GM21717 (cell line): ENCODE data around the gene SERPINB5.

Experiments
- ATAC-seq: cut with Tn5 transposase; IDR thresholded peaks from one replicate; pipeline ENCODE4 v1.9.1; 2021; ENCODE audit warnings: mild to moderate bottlenecking, moderate library complexity; ENCODE audit not compliant: unreplicated experiment

The SERPINB5 gene

GRCh38 chr18:63520053-63520685, 43.4 kb downstream of the SERPINB5 start:
- no peak for ATAC-seq

DNA sequence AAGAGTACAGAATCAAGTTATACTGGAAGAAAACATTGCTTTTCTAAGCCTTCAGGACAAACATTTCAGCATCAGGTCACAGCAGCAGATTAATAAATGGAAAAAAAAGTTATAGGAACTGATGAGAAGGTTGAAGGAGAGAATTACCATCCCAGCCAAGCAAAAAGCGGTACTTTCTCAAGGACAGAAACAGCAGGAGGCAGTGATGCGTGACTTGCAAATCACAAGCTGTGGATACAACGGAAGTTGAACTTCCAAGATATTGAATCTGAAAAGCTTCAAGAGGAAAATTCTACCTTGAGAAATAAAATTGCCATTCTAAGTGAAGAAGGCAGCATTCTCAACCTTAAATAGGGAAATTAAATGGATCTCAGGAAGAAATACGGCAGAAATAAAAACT, 46.9 kb downstream of the SERPINB5 start:
- ATAC-seq: no peak

DNA sequence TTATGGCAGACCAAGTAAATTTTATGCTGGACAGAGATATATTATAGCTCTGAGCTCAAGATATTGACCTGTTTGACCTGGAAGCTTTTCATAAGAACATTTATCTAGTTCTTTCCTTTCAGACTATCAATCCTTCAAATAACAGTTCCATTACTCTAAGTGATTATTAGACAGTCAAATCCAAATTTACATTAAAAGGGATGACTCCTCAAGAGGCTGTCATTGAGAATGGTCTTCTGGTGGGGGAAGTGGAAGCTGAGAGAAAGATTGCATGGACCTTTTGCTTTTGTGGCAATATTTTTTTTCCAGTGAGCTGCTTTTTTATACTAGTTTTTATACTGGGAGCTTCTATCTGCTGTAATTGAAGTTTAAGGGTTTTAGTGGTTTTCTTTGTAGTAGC, 50.5 kb downstream of the SERPINB5 start:
- ATAC-seq: no peak

DNA sequence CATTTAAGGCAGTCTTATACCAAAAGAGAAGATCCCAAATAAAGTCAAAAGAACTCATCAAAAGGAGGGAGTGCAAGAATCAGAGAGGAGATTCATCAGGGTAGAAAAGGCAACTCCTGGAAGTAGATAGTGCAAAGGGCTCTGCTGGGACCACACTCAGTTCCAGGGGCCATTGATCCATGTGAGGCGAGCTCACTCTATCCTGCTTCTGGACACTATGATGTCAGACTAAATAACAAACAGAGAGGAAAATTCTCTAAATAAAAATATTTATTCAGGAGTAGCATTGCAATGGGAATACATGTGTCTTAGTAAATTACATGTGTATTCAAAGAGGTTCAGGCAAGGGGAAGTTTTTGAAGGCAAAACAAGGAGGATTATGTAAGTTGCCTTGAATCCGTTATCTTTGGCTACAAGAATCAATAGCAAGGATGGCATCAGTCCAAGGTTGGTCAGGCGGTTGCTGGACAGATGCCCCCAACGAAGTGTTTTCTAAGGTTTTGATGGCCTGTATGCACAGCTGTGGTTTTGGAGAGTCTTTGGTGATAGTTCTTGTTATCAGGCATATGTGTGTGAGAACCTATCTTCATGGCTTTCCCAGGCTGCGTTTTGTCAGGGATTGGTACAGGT, 52.2 kb downstream of the SERPINB5 start:
- ATAC-seq: no peak

DNA sequence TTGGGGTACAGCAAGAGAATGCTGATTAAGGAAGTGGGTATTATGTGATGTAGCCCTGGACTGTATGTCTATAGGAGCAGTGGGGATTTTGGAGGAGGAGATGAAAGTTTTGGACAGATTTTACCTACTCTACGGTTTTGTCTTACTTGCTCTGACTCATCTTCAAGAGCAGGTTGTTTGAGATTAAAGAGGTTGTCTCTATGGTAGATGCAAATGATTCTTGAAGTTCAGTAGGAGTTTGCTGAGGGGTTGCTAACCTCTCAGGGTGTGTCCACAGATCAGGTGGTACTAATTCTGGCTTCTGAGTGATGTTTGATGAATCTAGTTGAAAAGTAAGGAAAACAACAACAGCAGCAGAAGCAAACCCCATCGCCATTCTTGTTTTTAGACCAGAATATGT, 55.7 kb downstream of the SERPINB5 start:
- no peak for ATAC-seq

- ATAC-seq: no peak
These were observed 57.9 kb downstream of the SERPINB5 start for GRCh38 chr18:63534615-63535014.

GRCh38 chr18:63539904-63540510, 63.2 kb downstream of the SERPINB5 start:
- ATAC-seq: no peak

GRCh38 chr18:63542069-63542468, 65.3 kb downstream of the SERPINB5 start, which contains the start of gene SERPINB12:
TSS of gene SERPINB12 (plus strand) at chr18:63542369. CDS start at chr18:63556160, 13,791 bp downstream.
- ATAC-seq: no peak

DNA sequence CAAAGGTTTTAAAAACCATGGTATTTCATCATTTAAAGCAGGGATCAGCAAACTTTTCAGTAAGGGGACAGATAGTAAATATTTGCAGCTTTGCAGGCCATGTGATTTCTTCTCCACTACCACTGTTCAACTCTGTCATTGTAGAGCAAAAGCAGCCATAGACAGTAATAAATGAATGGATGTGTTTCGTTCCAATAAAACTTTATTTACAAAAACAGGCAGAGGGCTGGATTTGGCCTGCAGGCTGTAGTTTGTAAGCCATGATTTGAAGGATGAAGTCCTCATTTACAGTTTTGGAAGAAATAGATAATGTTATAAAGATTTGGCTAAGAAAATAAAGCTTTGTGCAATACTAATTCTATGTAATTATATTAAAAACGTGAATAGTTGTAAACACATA, 67.3 kb downstream of the SERPINB5 start:
- no peak for ATAC-seq

DNA sequence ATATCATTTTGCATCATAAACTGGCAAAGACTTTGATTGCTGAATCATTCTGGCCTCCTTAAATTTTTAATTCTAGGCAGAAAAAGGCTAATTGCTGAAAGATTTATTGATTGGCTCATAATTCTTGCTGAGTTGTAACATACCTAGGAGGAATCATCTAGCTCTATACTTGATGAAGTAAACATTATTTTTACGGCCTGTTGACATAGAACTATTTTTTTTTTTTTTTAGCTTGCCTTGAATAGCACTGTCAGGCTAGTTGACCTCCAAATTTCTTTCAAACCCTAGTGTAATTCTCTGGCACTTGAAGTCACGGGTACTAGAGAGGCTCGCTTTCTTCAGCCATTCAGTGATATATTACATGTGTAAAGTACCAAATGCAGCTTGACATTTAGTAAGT, 68.2 kb downstream of the SERPINB5 start:
- ATAC-seq: no peak

DNA sequence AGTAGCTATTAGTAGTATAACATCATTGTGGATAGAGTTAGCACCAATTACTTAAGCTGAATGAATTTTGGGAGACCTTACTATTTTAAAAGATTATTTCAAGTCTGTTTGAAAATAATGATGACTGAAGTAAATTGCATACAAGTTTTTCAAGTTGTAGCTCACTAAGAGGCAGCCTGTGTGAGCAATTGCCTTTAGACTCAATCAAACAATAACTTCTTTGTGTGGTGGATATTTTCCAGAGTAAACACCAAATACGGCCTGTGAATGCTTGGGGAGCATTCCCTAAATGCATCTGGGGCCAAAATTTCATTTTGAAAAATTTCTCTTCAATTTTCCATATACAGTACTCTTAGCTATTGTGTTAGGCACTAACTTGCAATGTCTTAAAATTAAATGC, 73.3 kb downstream of the SERPINB5 start:
- ATAC-seq: no peak

DNA sequence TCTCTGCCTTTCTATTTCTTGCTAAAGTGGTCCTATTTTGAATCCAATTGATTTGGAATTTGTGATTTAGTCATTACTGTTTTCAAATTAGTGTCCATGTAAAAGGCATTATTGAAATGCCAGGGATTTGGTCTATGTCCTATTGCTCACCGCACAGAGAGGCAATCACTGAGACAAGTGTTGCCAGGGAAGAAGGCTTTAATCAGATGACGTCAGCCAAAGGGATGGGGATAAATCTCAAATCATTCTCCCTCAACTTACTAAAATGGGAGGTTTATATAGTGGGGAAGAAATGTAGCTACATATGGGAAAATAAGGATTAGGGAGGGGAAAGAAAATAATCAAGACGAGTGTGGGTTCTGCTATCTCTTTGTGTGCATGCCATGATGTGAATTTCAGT, 75.0 kb downstream of the SERPINB5 start:
- ATAC-seq: no peak

GRCh38 chr18:63552581-63552980, 75.8 kb downstream of the SERPINB5 start:
- ATAC-seq: no peak

- ATAC-seq: no peak
These were observed 76.3 kb downstream of the SERPINB5 start for GRCh38 chr18:63553081-63553480.
